ENCODE results near the gene PALM2AKAP2. TPM values are rescaled to one million over a fixed set of nuclear protein-coding genes. Genes with fewer than 3 reads are reported as not detected.

Gene PALM2AKAP2
- total RNA-seq, 1 donor from 2014 or later, result 165 TPM

- no peak for DNase-seq (ENCODE audit: low spot score)
- intact Hi-C loops (cut with DNase I), result loop anchor here (5.0 kb wide), 1 partner anchor 63 kb away; no protein-coding TSS in a partner anchor
Observed at GRCh38 chr9:109770101-109770500, 9.9 kb upstream of the PALM2AKAP2 start.

GRCh38 chr9:109771087-109771486 lies 8.9 kb upstream of the PALM2AKAP2 start:
- intact Hi-C loops (cut with DNase I), result loop anchor here (5.0 kb wide), 1 partner anchor 64 kb away; no protein-coding TSS in a partner anchor
- DNase-seq (ENCODE audit: low spot score), result no peak

GRCh38 chr9:109771796-109772531 lies 8.0 kb upstream of the PALM2AKAP2 start:
- DNase-seq (ENCODE audit: low spot score), result peak; percentile 85
- intact Hi-C loops (cut with DNase I), result loop anchor here (5.0 kb wide), 1 partner anchor 65 kb away; no protein-coding TSS in a partner anchor

GRCh38 chr9:109775516-109775915 lies 4.5 kb upstream of the PALM2AKAP2 start:
- DNase-seq (ENCODE audit: low spot score), result no peak
- intact Hi-C loops (cut with DNase I), result no loop called here

- no peak for DNase-seq (ENCODE audit: low spot score)
- intact Hi-C loops (cut with DNase I), result no loop called here
Observed at GRCh38 chr9:109776391-109776790, 3.6 kb upstream of the PALM2AKAP2 start.

- no peak for DNase-seq (ENCODE audit: low spot score)
Observed at GRCh38 chr9:109780453-109781033, 545 bp downstream of the PALM2AKAP2 start.

GRCh38 chr9:109781086-109781485 lies 1.1 kb downstream of the PALM2AKAP2 start:
- intact Hi-C loops (cut with DNase I), result loop anchor here (2.0 kb wide), 2 partner anchors 36 to 106 kb away; no protein-coding TSS in a partner anchor
- DNase-seq (ENCODE audit: low spot score), result no peak

More at GRCh38 chr9:109780453-109781033, 545 bp downstream of the PALM2AKAP2 start:
- intact Hi-C loops (cut with DNase I), result loop anchor here (2.0 kb wide), 2 partner anchors 36 to 106 kb away; no protein-coding TSS in a partner anchor

- DNase-seq (ENCODE audit: low spot score), result no peak
- intact Hi-C loops (cut with DNase I), result loop anchor here (2.0 kb wide), 2 partner anchors 35 to 105 kb away; no protein-coding TSS in a partner anchor
Observed at GRCh38 chr9:109781541-109782197, 1.7 kb downstream of the PALM2AKAP2 start.

- intact Hi-C loops (cut with DNase I), result no loop called here
- DNase-seq (ENCODE audit: low spot score), result no peak
Observed at GRCh38 chr9:109787735-109788134, 7.7 kb downstream of the PALM2AKAP2 start.

- intact Hi-C loops (cut with DNase I), result no loop called here
- no peak for DNase-seq (ENCODE audit: low spot score)
Observed at GRCh38 chr9:109789556-109789955, 9.6 kb downstream of the PALM2AKAP2 start.

GRCh38 chr9:109789971-109790370 lies 10.0 kb downstream of the PALM2AKAP2 start:
- DNase-seq (ENCODE audit: low spot score), result no peak
- intact Hi-C loops (cut with DNase I), result no loop called here

- no peak for DNase-seq (ENCODE audit: low spot score)
- intact Hi-C loops (cut with DNase I), result no loop called here
Observed at GRCh38 chr9:109791003-109791677, 11.1 kb downstream of the PALM2AKAP2 start.

- DNase-seq (ENCODE audit: low spot score), result no peak
- intact Hi-C loops (cut with DNase I), result no loop called here
Observed at GRCh38 chr9:109791747-109792146, 11.7 kb downstream of the PALM2AKAP2 start.

- intact Hi-C loops (cut with DNase I), result no loop called here
- no peak for DNase-seq (ENCODE audit: low spot score)
Observed at GRCh38 chr9:109792951-109793546, 13.1 kb downstream of the PALM2AKAP2 start.

GRCh38 chr9:109793921-109794320 lies 13.9 kb downstream of the PALM2AKAP2 start:
- DNase-seq (ENCODE audit: low spot score), result no peak
- intact Hi-C loops (cut with DNase I), result no loop called here

GRCh38 chr9:109794361-109795012 lies 14.5 kb downstream of the PALM2AKAP2 start:
- intact Hi-C loops (cut with DNase I), result no loop called here
- DNase-seq (ENCODE audit: low spot score), result no peak

GRCh38 chr9:109795613-109796012 lies 15.6 kb downstream of the PALM2AKAP2 start:
- no peak for DNase-seq (ENCODE audit: low spot score)
- intact Hi-C loops (cut with DNase I), result no loop called here

- no peak for DNase-seq (ENCODE audit: low spot score)
- intact Hi-C loops (cut with DNase I), result no loop called here
Observed at GRCh38 chr9:109796078-109796477, 16.1 kb downstream of the PALM2AKAP2 start.

- intact Hi-C loops (cut with DNase I), result no loop called here
- no peak for DNase-seq (ENCODE audit: low spot score)
Observed at GRCh38 chr9:109797006-109797405, 17.0 kb downstream of the PALM2AKAP2 start.

Measured in cardiac septum (tissue), 1 donor.